GM18508 (cell line): ENCODE measurements around the gene INPP5A.

ENCODE experiments used
- ATAC-seq: cut with Tn5 transposase; IDR thresholded peaks from one replicate; pipeline ENCODE4 v1.9.1; 2021; ENCODE audit warnings: moderate number of reproducible peaks; ENCODE audit not compliant: insufficient read depth, unreplicated experiment

The INPP5A gene

GRCh38 chr10:132743925-132744490, 206.4 kb downstream of the INPP5A start:
- ATAC-seq: no peak

GRCh38 chr10:132744839-132745238, 207.3 kb downstream of the INPP5A start:
- no peak for ATAC-seq

- no peak for ATAC-seq
Observed at GRCh38 chr10:132745511-132745910, 207.9 kb downstream of the INPP5A start.

- ATAC-seq: no peak
Observed at GRCh38 chr10:132745971-132746370, 208.4 kb downstream of the INPP5A start.

GRCh38 chr10:132746386-132746785, 208.8 kb downstream of the INPP5A start:
- no peak for ATAC-seq

GRCh38 chr10:132746801-132747625, 209.4 kb downstream of the INPP5A start:
- ATAC-seq: no peak

- no peak for ATAC-seq
Observed at GRCh38 chr10:132748135-132748534, 210.5 kb downstream of the INPP5A start.

GRCh38 chr10:132748545-132749370, 211.2 kb downstream of the INPP5A start:
- no peak for ATAC-seq

GRCh38 chr10:132749371-132749795, 211.8 kb downstream of the INPP5A start:
- no peak for ATAC-seq

GRCh38 chr10:132750936-132751335, 213.3 kb downstream of the INPP5A start:
- no peak for ATAC-seq

GRCh38 chr10:132752378-132752777, 214.8 kb downstream of the INPP5A start:
- no peak for ATAC-seq

GRCh38 chr10:132752961-132753360, 215.4 kb downstream of the INPP5A start:
- no peak for ATAC-seq

- no peak for ATAC-seq
Observed at GRCh38 chr10:132753596-132753995, 216.0 kb downstream of the INPP5A start.

- ATAC-seq: no peak
Observed at GRCh38 chr10:132754071-132754470, 216.5 kb downstream of the INPP5A start.

- ATAC-seq: no peak
Observed at GRCh38 chr10:132755166-132755711, 217.7 kb downstream of the INPP5A start.

GRCh38 chr10:132756591-132756990, 219.0 kb downstream of the INPP5A start:
- ATAC-seq: no peak

- ATAC-seq: no peak
Observed at GRCh38 chr10:132757171-132757570, 219.6 kb downstream of the INPP5A start.

GRCh38 chr10:132758865-132759264, 221.3 kb downstream of the INPP5A start:
- no peak for ATAC-seq

GRCh38 chr10:132761395-132762060, 223.9 kb downstream of the INPP5A start:
- no peak for ATAC-seq

- ATAC-seq: no peak
Observed at GRCh38 chr10:132762267-132762666, 224.7 kb downstream of the INPP5A start.
